A549 treated with dexamethasone at 1 μM for 4 hours (cell line): Measurements from ENCODE around the gene CACNA1S. TPM values are rescaled to one million over a fixed set of nuclear protein-coding genes. Genes with fewer than 3 reads are reported as not detected.

ENCODE experiments used
- total RNA-seq: library from RNA; stranded (reverse); fragments of 200-300 nt; extraction: Qiagen RNA extraction; gene quantifications from 5 replicates; pipeline ENCODE4 v1.2.3, GENCODE V29; 2022

CACNA1S gene
- 0.01 TPM in 1 of 5 replicates, not detected in the others for total RNA-seq

GRCh38 chr1:201112173-201112731 lies at the start of gene CACNA1S:
Gene CACNA1S (minus strand): TSS chr1:201112426. CDS start chr1:201112339, 87 bp downstream.

GRCh38 chr1:201154389-201155165 lies 42.4 kb upstream of the CACNA1S start, which contains the start of gene TMEM9:
Gene TMEM9 (minus strand): TSS chr1:201154474. CDS start chr1:201153923, 551 bp downstream.

GRCh38 chr1:201126832-201127754 lies 14.9 kb upstream of the CACNA1S start, which contains the start of gene ASCL5:
Gene ASCL5 (minus strand): TSS chr1:201127184. CDS start chr1:201115372, 11,812 bp downstream.

GRCh38 chr1:201023517-201023902 lies 88.7 kb downstream of the CACNA1S start, which contains the start of gene KIF21B:
Gene KIF21B (minus strand): TSS chr1:201023714. CDS start chr1:201023383, 331 bp downstream.

Other genes starting within 250 kb of the CACNA1S start
- not detected in 5 replicates for gene GPR25, start 239.4 kb downstream of the CACNA1S start, total RNA-seq
- gene INAVA, start 217.5 kb downstream of the CACNA1S start, total RNA-seq: 37.8 to 52.6 TPM (median 46.6 TPM) in 5 replicates
- 1.2 to 2.4 TPM (median 2.1 TPM) in 5 replicates for gene KIF21B, start 88.7 kb downstream of the CACNA1S start, total RNA-seq
- gene ASCL5, start 14.8 kb upstream of the CACNA1S start, total RNA-seq: 0.09 to 0.13 TPM (median 0.11 TPM) in 5 replicates
- 68.3 to 75.2 TPM (median 72.6 TPM) in 5 replicates for gene TMEM9, start 42.0 kb upstream of the CACNA1S start, total RNA-seq
- gene IGFN1, start 78.4 kb upstream of the CACNA1S start, total RNA-seq: 0.35 to 0.67 TPM (median 0.44 TPM) in 5 replicates
- gene PKP1, start 171.1 kb upstream of the CACNA1S start, total RNA-seq: 0.01 to 0.08 TPM (median 0.05 TPM) in 5 replicates